ENCODE data around the gene RAD21L1.
A peak's percentile ranks its signal among the peaks of the same experiment; 100 is the strongest.
"Not testable (repeated sequence)": the region's sequence is repeated elsewhere in the genome, so short reads cannot be mapped to it uniquely, and the experiment has no call there.

The RAD21L1 gene

GRCh38 chr20:1232286-1233111, 6.7 kb downstream of the RAD21L1 start:
- no peak for DNase-seq

GRCh38 chr20:1240549-1240948, 14.7 kb downstream of the RAD21L1 start:
- DNase-seq, result no peak

GRCh38 chr20:1241456-1241855, 15.6 kb downstream of the RAD21L1 start:
- DNase-seq, result no peak

- no peak for DNase-seq
Observed at GRCh38 chr20:1242099-1242498, 16.3 kb downstream of the RAD21L1 start.

- no peak for DNase-seq
Observed at GRCh38 chr20:1242530-1242929, 16.7 kb downstream of the RAD21L1 start.

GRCh38 chr20:1245578-1245977, 19.7 kb downstream of the RAD21L1 start:
- DNase-seq, result no peak

- DNase-seq, result no peak
Observed at GRCh38 chr20:1247689-1248088, 21.8 kb downstream of the RAD21L1 start.

GRCh38 chr20:1250282-1250681, 24.4 kb downstream of the RAD21L1 start:
- DNase-seq, result not testable (repeated sequence)

- no peak for DNase-seq
Observed at GRCh38 chr20:1252416-1252815, 26.6 kb downstream of the RAD21L1 start.

- DNase-seq, result no peak
Observed at GRCh38 chr20:1254254-1254653, 28.4 kb downstream of the RAD21L1 start.

- DNase-seq, result no peak
Observed at GRCh38 chr20:1255675-1256074, 29.8 kb downstream of the RAD21L1 start.

GRCh38 chr20:1263853-1264252, 38.0 kb downstream of the RAD21L1 start:
- peak in 1 of 2 experiments; percentile 38 for DNase-seq

GRCh38 chr20:1264727-1265126, 38.9 kb downstream of the RAD21L1 start:
- DNase-seq, result peak; percentile 66 to 87

GRCh38 chr20:1265226-1265915, 39.5 kb downstream of the RAD21L1 start:
- DNase-seq, result no peak

GRCh38 chr20:1265916-1266166, 40.0 kb downstream of the RAD21L1 start:
- DNase-seq, result no peak

- peak; percentile 76 to 80 for DNase-seq
Observed at GRCh38 chr20:1266167-1266973, 40.5 kb downstream of the RAD21L1 start, which contains the start of gene SNPH. Gene SNPH, plus strand, starts transcription at chr20:1266294. Its CDS starts 29,946 bp downstream, at chr20:1296240.

GRCh38 chr20:1267161-1267560, 41.3 kb downstream of the RAD21L1 start:
- peak; percentile 36 to 66 for DNase-seq

GRCh38 chr20:1267809-1268374, 42.0 kb downstream of the RAD21L1 start:
- DNase-seq, result peak in 1 of 2 experiments; percentile 14

GRCh38 chr20:1269235-1269634, 43.4 kb downstream of the RAD21L1 start:
- DNase-seq, result no peak

- DNase-seq, result no peak
Observed at GRCh38 chr20:1269850-1270249, 44.0 kb downstream of the RAD21L1 start.

- DNase-seq, result no peak
Observed at GRCh38 chr20:1272368-1273100, 46.7 kb downstream of the RAD21L1 start.

GRCh38 chr20:1273366-1273765, 47.5 kb downstream of the RAD21L1 start:
- DNase-seq, result no peak
